NCI-H146 treated with DMSO at 0.1 percent for 48 hours (cell line): ENCODE data around the gene KLF2.

Source experiments
- DNase-seq: peaks from one replicate; lab custom pipeline; 2025; ENCODE audit not compliant: unreplicated experiment; lab: John Stamatoyannopoulos, UW

The KLF2 gene

GRCh38 chr19:16375157-16375935 lies 50.7 kb downstream of the KLF2 start:
- no peak for DNase-seq

- no peak for DNase-seq
Measured at GRCh38 chr19:16375936-16376185, 51.2 kb downstream of the KLF2 start.

GRCh38 chr19:16376241-16376640 lies 51.6 kb downstream of the KLF2 start:
- no peak for DNase-seq

- no peak for DNase-seq
Measured at GRCh38 chr19:16376649-16377048, 52.0 kb downstream of the KLF2 start.

GRCh38 chr19:16377521-16377920 lies 52.9 kb downstream of the KLF2 start:
- no peak for DNase-seq
